Astrocyte (in vitro differentiated cells and primary cell): ENCODE measurements around the gene CHST3.

Source experiments
- CTCF ChIP-seq: IDR thresholded peaks from 2 replicates; pipeline ENCODE4 v1.5.1; 2011; ENCODE audit warnings: low read depth, mild to moderate bottlenecking, inconsistent platforms, low read length, moderate library complexity; ENCODE audit not compliant: insufficient read depth
- EZH2 ChIP-seq: IDR thresholded peaks from 2 replicates; pipeline ENCODE4 v1.6.1; 2012; ENCODE audit warnings: mild to moderate bottlenecking, low read length, inconsistent platforms; ENCODE audit not compliant: insufficient read depth

- TF ChIP-seq CTCF (no peak), EZH2 (no peak)
Observed at GRCh38 chr10:72049969-72050781, 86.0 kb downstream of the CHST3 start.
